Keratinocyte (primary cell): ENCODE results near the gene KIF5B.

Source experiments
- CTCF ChIP-seq, 3 experiments: IDR thresholded peaks in 1 of 3; conservative IDR thresholded peaks in 1 of 3; optimal IDR thresholded peaks in 1 of 3; 2 replicates in 2 of 3; 3 replicates in 1 of 3; pipeline versions ENCODE3 to v1.5.1; 2011; ENCODE audit warnings: low read length in 3 of 3, mild to moderate bottlenecking in 3 of 3, moderate library complexity in 2 of 3, control low read depth in 1 of 3, inconsistent platforms in 1 of 3; ENCODE audit not compliant: insufficient read depth in 2 of 3; ENCODE audit errors: extremely low read depth in 1 of 3
- EZH2 ChIP-seq: IDR thresholded peaks from one replicate; pipeline ENCODE4 v1.6.1; 2012; ENCODE audit warnings: inconsistent platforms, mild to moderate bottlenecking, low read length, moderate library complexity

- TF ChIP-seq CTCF (optimal IDR thresholded peaks at IDR 0.05 in 1 of 3, IDR thresholded peaks at IDR 0.05 in 1 of 3, conservative IDR thresholded peaks at IDR 0.05 in 1 of 3; ENCODE audit: extremely low read depth in 1 of 3, insufficient read depth in 2 of 3, low read length in 3 of 3): no peak
- no peak for TF ChIP-seq EZH2
These were observed 34.8 kb upstream of the KIF5B start for GRCh38 chr10:32091046-32091445.
